Measurements from ENCODE around the gene KLHL3. TPM values are rescaled to one million over a fixed set of nuclear protein-coding genes. Genes with fewer than 3 reads are reported as not detected.

The KLHL3 gene
- polyA plus RNA-seq, 1 of the 3 experiments (the other 2 are of a cell fraction) = 3.8 TPM

DNA sequence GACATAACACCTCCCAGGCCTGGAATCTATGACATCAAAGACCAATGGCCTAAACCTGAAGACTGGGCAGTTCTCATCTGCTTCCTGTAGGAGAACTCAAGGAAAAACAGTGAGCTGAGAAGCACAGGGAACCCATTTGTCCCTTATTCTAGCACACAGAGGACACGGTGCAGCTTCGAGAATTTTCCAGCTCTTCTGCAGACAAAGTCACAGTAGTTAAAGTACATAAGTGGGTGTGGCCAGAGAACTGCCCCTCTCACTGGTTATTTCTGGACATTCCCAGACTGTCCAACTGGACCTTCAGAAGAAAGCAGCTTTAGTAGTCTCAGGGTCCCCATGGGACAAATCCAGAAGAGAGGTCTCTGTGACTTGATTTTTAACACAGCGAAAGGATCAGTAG, 114.6 kb downstream of the KLHL3 start:
- no peaks in the 10 kb centered on the region for H3K36me3 ChIP-seq (replicated peaks in 1 of 2; ENCODE audit: control insufficient read depth in 1 of 2, insufficient read depth in 2 of 2, low read length in 1 of 2)
- H3K9ac ChIP-seq = no peak overlapping the region
- H3K9me2 ChIP-seq = no peaks in the 10 kb centered on the region

More for the DNA sequence above, 114.6 kb downstream of the KLHL3 start:
- Histone ChIP-seq H3F3A (replicated peaks; ENCODE audit: insufficient read depth) (peaks cover 16% of the 10 kb centered on the region), H3K79me2 (ENCODE audit: insufficient read depth) (no peaks in the 10 kb centered on the region), H3K9me3 (no peaks in the 10 kb centered on the region), H2AFZ (ENCODE audit: low read depth) (no peak overlapping the region), H3K4me3 (ENCODE audit: low read depth in 2 of 2, low read length in 1 of 2) (no peak overlapping the region), H3K27me3 (ENCODE audit: insufficient read depth) (no peaks in the 10 kb centered on the region), H3K27ac (ENCODE audit: low read depth in 2 of 2, low read length in 1 of 2) (no peak overlapping the region), H3K4me1 (ENCODE audit: control insufficient read depth in 1 of 2, insufficient read depth in 2 of 2, low read depth in 1 of 2, low read length in 1 of 2) (peaks cover 16 to 27% of the 10 kb centered on the region in 2 experiments; a peak in 3 of 4 replicates), H4K20me1 (ENCODE audit: insufficient read depth) (no peaks in the 10 kb centered on the region), H3K4me2 (no peak overlapping the region)
- TF ChIP-seq SMC3 (IDR thresholded peaks at IDR 0.05; ENCODE audit: low read depth, low read length) (no peak), FOXJ3 (CRISPR knock-in tag; IDR thresholded peaks at IDR 0.05) (no peak), RXRA (IDR thresholded peaks at IDR 0.05; ENCODE audit: borderline replicate concordance, low read depth) (no peak), TEAD4 (IDR thresholded peaks at IDR 0.05; ENCODE audit: borderline replicate concordance, insufficient read depth) (no peak), RFX5 (IDR thresholded peaks at IDR 0.05; ENCODE audit: low read length) (no peak), NRF1 (IDR thresholded peaks at IDR 0.05; ENCODE audit: low read depth, low read length) (no peak), MXI1 (IDR thresholded peaks at IDR 0.05; ENCODE audit: low read depth, low read length) (no peak), MEF2A (IDR thresholded peaks at IDR 0.05; ENCODE audit: borderline replicate concordance, low read depth) (no peak), YY1 (IDR thresholded peaks at IDR 0.05; ENCODE audit: low read depth) (no peak), TAF1 (IDR thresholded peaks at IDR 0.05; ENCODE audit: borderline replicate concordance, low read depth, low read length) (no peak), RCOR1 (IDR thresholded peaks at IDR 0.05; ENCODE audit: low read length) (no peak)
- TF ChIP-seq, protein P1, sequence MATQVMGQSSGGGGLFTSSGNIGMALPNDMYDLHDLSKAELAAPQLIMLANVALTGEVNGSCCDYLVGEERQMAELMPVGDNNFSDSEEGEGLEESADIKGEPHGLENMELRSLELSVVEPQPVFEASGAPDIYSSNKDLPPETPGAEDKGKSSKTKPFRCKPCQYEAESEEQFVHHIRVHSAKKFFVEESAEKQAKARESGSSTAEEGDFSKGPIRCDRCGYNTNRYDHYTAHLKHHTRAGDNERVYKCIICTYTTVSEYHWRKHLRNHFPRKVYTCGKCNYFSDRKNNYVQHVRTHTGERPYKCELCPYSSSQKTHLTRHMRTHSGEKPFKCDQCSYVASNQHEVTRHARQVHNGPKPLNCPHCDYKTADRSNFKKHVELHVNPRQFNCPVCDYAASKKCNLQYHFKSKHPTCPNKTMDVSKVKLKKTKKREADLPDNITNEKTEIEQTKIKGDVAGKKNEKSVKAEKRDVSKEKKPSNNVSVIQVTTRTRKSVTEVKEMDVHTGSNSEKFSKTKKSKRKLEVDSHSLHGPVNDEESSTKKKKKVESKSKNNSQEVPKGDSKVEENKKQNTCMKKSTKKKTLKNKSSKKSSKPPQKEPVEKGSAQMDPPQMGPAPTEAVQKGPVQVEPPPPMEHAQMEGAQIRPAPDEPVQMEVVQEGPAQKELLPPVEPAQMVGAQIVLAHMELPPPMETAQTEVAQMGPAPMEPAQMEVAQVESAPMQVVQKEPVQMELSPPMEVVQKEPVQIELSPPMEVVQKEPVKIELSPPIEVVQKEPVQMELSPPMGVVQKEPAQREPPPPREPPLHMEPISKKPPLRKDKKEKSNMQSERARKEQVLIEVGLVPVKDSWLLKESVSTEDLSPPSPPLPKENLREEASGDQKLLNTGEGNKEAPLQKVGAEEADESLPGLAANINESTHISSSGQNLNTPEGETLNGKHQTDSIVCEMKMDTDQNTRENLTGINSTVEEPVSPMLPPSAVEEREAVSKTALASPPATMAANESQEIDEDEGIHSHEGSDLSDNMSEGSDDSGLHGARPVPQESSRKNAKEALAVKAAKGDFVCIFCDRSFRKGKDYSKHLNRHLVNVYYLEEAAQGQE (IDR thresholded peaks at IDR 0.05; ENCODE audit: low read depth, low read length) = no peak
- TF ChIP-seq, protein P2, sequence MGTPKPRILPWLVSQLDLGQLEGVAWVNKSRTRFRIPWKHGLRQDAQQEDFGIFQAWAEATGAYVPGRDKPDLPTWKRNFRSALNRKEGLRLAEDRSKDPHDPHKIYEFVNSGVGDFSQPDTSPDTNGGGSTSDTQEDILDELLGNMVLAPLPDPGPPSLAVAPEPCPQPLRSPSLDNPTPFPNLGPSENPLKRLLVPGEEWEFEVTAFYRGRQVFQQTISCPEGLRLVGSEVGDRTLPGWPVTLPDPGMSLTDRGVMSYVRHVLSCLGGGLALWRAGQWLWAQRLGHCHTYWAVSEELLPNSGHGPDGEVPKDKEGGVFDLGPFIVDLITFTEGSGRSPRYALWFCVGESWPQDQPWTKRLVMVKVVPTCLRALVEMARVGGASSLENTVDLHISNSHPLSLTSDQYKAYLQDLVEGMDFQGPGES (IDR thresholded peaks at IDR 0.05; ENCODE audit: low read depth, low read length) = no peak
- TF ChIP-seq, protein P3, sequence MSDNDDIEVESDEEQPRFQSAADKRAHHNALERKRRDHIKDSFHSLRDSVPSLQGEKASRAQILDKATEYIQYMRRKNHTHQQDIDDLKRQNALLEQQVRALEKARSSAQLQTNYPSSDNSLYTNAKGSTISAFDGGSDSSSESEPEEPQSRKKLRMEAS (IDR thresholded peaks at IDR 0.05; ENCODE audit: low read depth) = no peak
- TF ChIP-seq, protein P4, sequence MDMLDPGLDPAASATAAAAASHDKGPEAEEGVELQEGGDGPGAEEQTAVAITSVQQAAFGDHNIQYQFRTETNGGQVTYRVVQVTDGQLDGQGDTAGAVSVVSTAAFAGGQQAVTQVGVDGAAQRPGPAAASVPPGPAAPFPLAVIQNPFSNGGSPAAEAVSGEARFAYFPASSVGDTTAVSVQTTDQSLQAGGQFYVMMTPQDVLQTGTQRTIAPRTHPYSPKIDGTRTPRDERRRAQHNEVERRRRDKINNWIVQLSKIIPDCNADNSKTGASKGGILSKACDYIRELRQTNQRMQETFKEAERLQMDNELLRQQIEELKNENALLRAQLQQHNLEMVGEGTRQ (IDR thresholded peaks at IDR 0.05; ENCODE audit: borderline replicate concordance, low read depth, low read length) = no peak
- ChIA-PET POLR2A (no interaction called here), CTCF (interaction anchor here (1.2 to 5.2 kb wide), 5 partner anchors 8 to 114 kb away, joined by 4 to 61 read pairs (median 10); partner anchors contain the start of gene KLHL3)
- 82% methylated on average over 3 of the region's 3 CpGs for WGBS (ENCODE audit: low lambda C conversion rate)
- no peak for DNase-seq
